ENCODE results near the gene CHL1. TPM values are rescaled to one million over a fixed set of nuclear protein-coding genes. Genes with fewer than 3 reads are reported as not detected.

Gene CHL1
- total and polyA plus RNA-seq, 7 donors: 0.43 to 1.9 (median 0.67) TPM

GRCh38 chr3:228442-229182, 32.0 kb downstream of the CHL1 start:
- Histone ChIP-seq H3K27ac (no peak overlapping the region), H3K36me3 (ENCODE audit: insufficient read depth in 1 of 2, low read depth in 1 of 2) (no peaks in the 10 kb centered on the region), H3K4me3 (no peak overlapping the region), H3K27me3 (ENCODE audit: insufficient read depth in 3 of 3, low read length in 2 of 3) (no peaks in the 10 kb centered on the region), H3K4me1 (no peaks in the 10 kb centered on the region), H3K9me3 (no peaks in the 10 kb centered on the region)
- WGBS, 3 donors: 76 to 85% (median 80%) methylated on average over 3 of the region's 3 CpGs
- TF ChIP-seq CTCF (IDR thresholded peaks at IDR 0.05): no peak
- ATAC-seq: no peak
- no peak for DNase-seq
- intact Hi-C loops (cut with DNase I): no loop called here

- DNase-seq: no peak
- Histone ChIP-seq H3K9me3 (no peaks in the 10 kb centered on the region), H3K4me3 (no peak overlapping the region), H3K27me3 (ENCODE audit: insufficient read depth in 3 of 3, low read length in 2 of 3) (no peaks in the 10 kb centered on the region), H3K27ac (no peak overlapping the region), H3K36me3 (ENCODE audit: insufficient read depth in 1 of 2, low read depth in 1 of 2) (no peaks in the 10 kb centered on the region), H3K4me1 (no peaks in the 10 kb centered on the region)
- intact Hi-C loops (cut with DNase I): no loop called here
- ATAC-seq: no peak
- TF ChIP-seq CTCF (IDR thresholded peaks at IDR 0.05): no peak
- 69 to 72% (median 72%) methylated on average over 6 of the region's 6 CpGs for WGBS, 3 donors
Measured at GRCh38 chr3:229183-229661, 32.7 kb downstream of the CHL1 start.

GRCh38 chr3:236881-237280, 40.3 kb downstream of the CHL1 start:
- 79 to 88% (median 85%) methylated on average over 4 of the region's 4 CpGs for WGBS, 3 donors
- TF ChIP-seq CTCF (IDR thresholded peaks at IDR 0.05): no peak
- intact Hi-C loops (cut with DNase I): no loop called here
- Histone ChIP-seq H3K4me1 (no peaks in the 10 kb centered on the region), H3K27me3 (ENCODE audit: insufficient read depth in 3 of 3, low read length in 2 of 3) (no peaks in the 10 kb centered on the region), H3K9me3 (no peaks in the 10 kb centered on the region), H3K27ac (no peak overlapping the region), H3K4me3 (no peak overlapping the region), H3K36me3 (ENCODE audit: insufficient read depth in 1 of 2, low read depth in 1 of 2) (no peaks in the 10 kb centered on the region)
- ATAC-seq (no peak), DNase-seq (no peak)

GRCh38 chr3:242602-243355, 46.2 kb downstream of the CHL1 start:
- DNase-seq (no peak), ATAC-seq (peak in 1 of 4 donors; percentile 10)
- intact Hi-C loops (cut with DNase I): no loop called here
- Histone ChIP-seq H3K4me1 (no peaks in the 10 kb centered on the region), H3K27me3 (ENCODE audit: insufficient read depth in 3 of 3, low read length in 2 of 3) (no peaks in the 10 kb centered on the region), H3K36me3 (ENCODE audit: insufficient read depth in 1 of 2, low read depth in 1 of 2) (no peaks in the 10 kb centered on the region), H3K4me3 (no peak overlapping the region), H3K9me3 (no peaks in the 10 kb centered on the region), H3K27ac (no peak overlapping the region)
- WGBS, 3 donors: 81 to 86% (median 82%) methylated on average over 3 of the region's 3 CpGs
- TF ChIP-seq CTCF (IDR thresholded peaks at IDR 0.05): no peak
